Breast epithelium (tissue), 4 donors: ENCODE measurements around the gene KCNG1. TPM values are rescaled to one million over a fixed set of nuclear protein-coding genes. Genes with fewer than 3 reads are reported as not detected.

Experiments
- DNase-seq, 2 donors: peaks; one replicate each; pipeline ENCODE4 v3.0.0-alpha.2; 2019; ENCODE audit warnings: low spot score in 2 of 2
- H3K27ac ChIP-seq, 2 donors: fragments of 200-600 bp; sonication (generic) in 1 of 2; one replicate each; pipeline ENCODE4 v1.5.1; 2016 to 2019; ENCODE audit warnings: mild to moderate bottlenecking in 1 of 2
- H3K27me3 ChIP-seq, 2 donors: fragments of 200-600 bp; sonication (generic) in 1 of 2; one replicate each; pipeline versions ENCODE4 v1.5.1 to v1.6.0; 2017 to 2019; ENCODE audit warnings: control low read depth in 1 of 2, mild to moderate bottlenecking in 1 of 2
- H3K36me3 ChIP-seq: fragments of 200-600 bp; one replicate; pipeline ENCODE4 v1.5.1; 2019
- H3K4me1 ChIP-seq, 2 donors: fragments of 200-600 bp; sonication (generic); one replicate each; pipeline ENCODE4 v1.5.1; 2016 to 2019; ENCODE audit warnings: control low read depth in 1 of 2
- H3K4me3 ChIP-seq, 3 donors: fragments of 200-600 bp; sonication (generic); 1 replicate in 2 of 3; 2 replicates in 1 of 3; pipeline ENCODE4 v1.5.1; 2016 to 2019; ENCODE audit warnings: mild to moderate bottlenecking in 3 of 3, moderate library complexity in 2 of 3
- H3K9me3 ChIP-seq, 2 donors: fragments of 200-600 bp; sonication (generic) in 1 of 2; one replicate each; pipeline ENCODE4 v1.5.1; 2016 to 2019; ENCODE audit warnings: control low read depth in 1 of 2
- CTCF ChIP-seq, 3 donors: fragments of 450-650 bp; IDR thresholded peaks; one replicate each; pipeline ENCODE4 v1.5.1; 2016 to 2017; ENCODE audit warnings: antibody characterized with exemption in 3 of 3, mild to moderate bottlenecking in 3 of 3, moderate library complexity in 3 of 3
- POLR2A ChIP-seq: fragments of 450-650 bp; IDR thresholded peaks from one replicate; pipeline ENCODE4 v1.6.1; 2016; ENCODE audit warnings: antibody characterized with exemption, mild to moderate bottlenecking, moderate library complexity
- POLR2AphosphoS5 ChIP-seq, 3 donors: sonication (generic); formaldehyde crosslinking; IDR thresholded peaks; one replicate each; pipeline ENCODE4 v1.6.1; 2017; ENCODE audit warnings: antibody characterized with exemption in 3 of 3
- intact Hi-C: fragments of 100-400 bp; cut with DNase I; formaldehyde crosslinking; loops from one replicate; pipeline ENCODE4 v1.15.1; 2023; ENCODE audit warnings: low total_unique reads
- total RNA-seq, 3 donors: library from RNA; depleted of rRNA; stranded (reverse); fragments of >200 nt; gene quantifications; one replicate each; pipeline ENCODE4 v1.1.0, GENCODE V29; 2016

Gene KCNG1
- total RNA-seq, 3 donors from 2014 or later = 1.3 to 7.0 TPM; not detected in 1

GRCh38 chr20:50969912-50970311, 53.0 kb downstream of the KCNG1 start:
- Histone ChIP-seq H3K9me3 (no peaks in the 10 kb centered on the region), H3K36me3 (no peaks in the 10 kb centered on the region), H3K4me1 (no peaks in the 10 kb centered on the region), H3K4me3 (no peak overlapping the region), H3K27me3 (no peaks in the 10 kb centered on the region), H3K27ac (no peak overlapping the region)
- DNase-seq = peak in 1 of 2 donors; percentile 10
- TF ChIP-seq POLR2AphosphoS5 (IDR thresholded peaks at IDR 0.05) = no peak
- no peak for TF ChIP-seq POLR2A
- TF ChIP-seq CTCF (IDR thresholded peaks at IDR 0.05) = no peak
- intact Hi-C loops = no loop called here

- TF ChIP-seq POLR2A = no peak
- TF ChIP-seq CTCF (IDR thresholded peaks at IDR 0.05) = no peak
- TF ChIP-seq POLR2AphosphoS5 (IDR thresholded peaks at IDR 0.05) = no peak
- peak in 1 of 2 donors; percentile 5 for DNase-seq
Observed at GRCh38 chr20:50969435-50969834, 53.5 kb downstream of the KCNG1 start.

GRCh38 chr20:50968289-50968688, 54.6 kb downstream of the KCNG1 start:
- no peak for TF ChIP-seq POLR2AphosphoS5 (IDR thresholded peaks at IDR 0.05)
- TF ChIP-seq POLR2A = no peak
- TF ChIP-seq CTCF (IDR thresholded peaks at IDR 0.05) = no peak
- no peak overlapping the region for H3K4me3 ChIP-seq

More at GRCh38 chr20:50969435-50969834, 53.5 kb downstream of the KCNG1 start:
- intact Hi-C loops = no loop called here
- H3K27me3 ChIP-seq = no peaks in the 10 kb centered on the region
- no peak overlapping the region for H3K27ac ChIP-seq
- H3K4me3 ChIP-seq = no peak overlapping the region
- H3K9me3 ChIP-seq = no peaks in the 10 kb centered on the region
- no peaks in the 10 kb centered on the region for H3K4me1 ChIP-seq
- no peaks in the 10 kb centered on the region for H3K36me3 ChIP-seq

GRCh38 chr20:50967586-50967985, 55.3 kb downstream of the KCNG1 start:
- H3K4me1 ChIP-seq = no peaks in the 10 kb centered on the region
- intact Hi-C loops = no loop called here
- no peak for DNase-seq

More at GRCh38 chr20:50968289-50968688, 54.6 kb downstream of the KCNG1 start:
- Histone ChIP-seq H3K4me1 (no peaks in the 10 kb centered on the region), H3K36me3 (no peaks in the 10 kb centered on the region), H3K27me3 (no peaks in the 10 kb centered on the region), H3K27ac (no peak overlapping the region), H3K9me3 (no peaks in the 10 kb centered on the region)
- intact Hi-C loops = no loop called here
- DNase-seq = no peak

More at GRCh38 chr20:50967586-50967985, 55.3 kb downstream of the KCNG1 start:
- Histone ChIP-seq H3K27ac (no peak overlapping the region), H3K4me3 (no peak overlapping the region), H3K27me3 (no peaks in the 10 kb centered on the region), H3K9me3 (no peaks in the 10 kb centered on the region), H3K36me3 (no peaks in the 10 kb centered on the region)
- TF ChIP-seq POLR2A (no peak), CTCF (IDR thresholded peaks at IDR 0.05) (no peak), POLR2AphosphoS5 (IDR thresholded peaks at IDR 0.05) (no peak)
